Stomach (tissue), 4 donors: ENCODE results near the gene ADISSP.

ENCODE experiments used
- POLR2A ChIP-seq, 4 donors: fragments of 450-650 bp; IDR thresholded peaks; one replicate each; pipeline ENCODE4 v1.6.1; 2016; ENCODE audit warnings: antibody characterized with exemption in 4 of 4, control low read depth in 2 of 4, mild to moderate bottlenecking in 1 of 4, moderate library complexity in 1 of 4
- POLR2AphosphoS5 ChIP-seq, 3 donors: sonication (generic); formaldehyde crosslinking; IDR thresholded peaks; one replicate each; pipeline ENCODE4 v1.6.1; 2016; ENCODE audit warnings: antibody characterized with exemption in 3 of 3
- TF ChIP-seq, protein P1 (sequence below), 7 experiments: fragments of 450-650 bp in 4 of 7; fragments of 200-600 bp in 3 of 7; sonication (generic) in 3 of 7; IDR thresholded peaks; one replicate each; pipeline ENCODE4 v1.5.1; 2016 to 2019; ENCODE audit warnings: antibody characterized with exemption in 7 of 7, control low read depth in 2 of 7, mild to moderate bottlenecking in 1 of 7

DNA sequence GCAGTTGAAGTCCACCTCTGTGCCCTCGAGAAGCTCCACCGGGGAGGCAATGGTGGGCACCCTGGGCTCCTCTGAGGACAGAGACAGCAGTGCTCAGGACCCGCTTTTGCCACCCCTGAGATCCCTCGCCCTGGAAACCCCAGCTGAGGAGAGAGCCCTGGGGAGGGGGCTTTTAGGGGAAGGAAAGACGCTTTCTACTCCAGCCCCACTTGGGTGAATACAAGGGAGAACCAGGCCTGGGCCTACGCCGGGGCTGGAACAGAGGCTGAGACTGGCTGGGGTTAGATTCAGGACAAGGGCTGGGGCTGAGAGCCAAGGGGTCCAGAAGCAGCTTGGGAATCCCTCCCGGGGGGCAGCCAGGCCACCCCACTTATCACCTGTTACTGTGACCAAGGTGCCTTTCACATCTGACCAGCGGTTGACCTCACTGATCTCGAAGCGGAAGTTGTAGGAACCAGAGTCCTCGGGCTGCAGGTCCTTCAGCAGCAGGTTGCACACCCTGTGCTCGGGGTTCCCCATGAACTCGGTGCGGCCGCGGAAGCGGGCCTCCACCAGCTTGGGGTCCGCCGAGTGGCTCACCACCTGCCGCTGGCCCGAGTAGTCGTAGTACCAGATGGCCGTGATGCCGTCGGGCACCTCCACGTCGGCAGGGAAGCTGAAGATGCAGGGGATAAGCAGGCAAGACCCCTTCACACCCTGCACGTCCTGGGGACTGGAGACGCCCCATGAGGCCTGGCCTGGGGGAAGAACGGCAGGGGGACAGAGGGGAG is 61.4 kb downstream of the ADISSP start:
- TF ChIP-seq, protein P1, sequence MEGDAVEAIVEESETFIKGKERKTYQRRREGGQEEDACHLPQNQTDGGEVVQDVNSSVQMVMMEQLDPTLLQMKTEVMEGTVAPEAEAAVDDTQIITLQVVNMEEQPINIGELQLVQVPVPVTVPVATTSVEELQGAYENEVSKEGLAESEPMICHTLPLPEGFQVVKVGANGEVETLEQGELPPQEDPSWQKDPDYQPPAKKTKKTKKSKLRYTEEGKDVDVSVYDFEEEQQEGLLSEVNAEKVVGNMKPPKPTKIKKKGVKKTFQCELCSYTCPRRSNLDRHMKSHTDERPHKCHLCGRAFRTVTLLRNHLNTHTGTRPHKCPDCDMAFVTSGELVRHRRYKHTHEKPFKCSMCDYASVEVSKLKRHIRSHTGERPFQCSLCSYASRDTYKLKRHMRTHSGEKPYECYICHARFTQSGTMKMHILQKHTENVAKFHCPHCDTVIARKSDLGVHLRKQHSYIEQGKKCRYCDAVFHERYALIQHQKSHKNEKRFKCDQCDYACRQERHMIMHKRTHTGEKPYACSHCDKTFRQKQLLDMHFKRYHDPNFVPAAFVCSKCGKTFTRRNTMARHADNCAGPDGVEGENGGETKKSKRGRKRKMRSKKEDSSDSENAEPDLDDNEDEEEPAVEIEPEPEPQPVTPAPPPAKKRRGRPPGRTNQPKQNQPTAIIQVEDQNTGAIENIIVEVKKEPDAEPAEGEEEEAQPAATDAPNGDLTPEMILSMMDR (IDR thresholded peaks at IDR 0.05): no peak
- TF ChIP-seq POLR2AphosphoS5 (IDR thresholded peaks at IDR 0.05) (no peak), POLR2A (IDR thresholded peaks at IDR 0.05) (no peak)
